ENCODE data around the gene MRFAP1.

GRCh38 chr4:6639137-6639680 is 1.3 kb upstream of the MRFAP1 start:
- TF ChIP-seq, protein P1, sequence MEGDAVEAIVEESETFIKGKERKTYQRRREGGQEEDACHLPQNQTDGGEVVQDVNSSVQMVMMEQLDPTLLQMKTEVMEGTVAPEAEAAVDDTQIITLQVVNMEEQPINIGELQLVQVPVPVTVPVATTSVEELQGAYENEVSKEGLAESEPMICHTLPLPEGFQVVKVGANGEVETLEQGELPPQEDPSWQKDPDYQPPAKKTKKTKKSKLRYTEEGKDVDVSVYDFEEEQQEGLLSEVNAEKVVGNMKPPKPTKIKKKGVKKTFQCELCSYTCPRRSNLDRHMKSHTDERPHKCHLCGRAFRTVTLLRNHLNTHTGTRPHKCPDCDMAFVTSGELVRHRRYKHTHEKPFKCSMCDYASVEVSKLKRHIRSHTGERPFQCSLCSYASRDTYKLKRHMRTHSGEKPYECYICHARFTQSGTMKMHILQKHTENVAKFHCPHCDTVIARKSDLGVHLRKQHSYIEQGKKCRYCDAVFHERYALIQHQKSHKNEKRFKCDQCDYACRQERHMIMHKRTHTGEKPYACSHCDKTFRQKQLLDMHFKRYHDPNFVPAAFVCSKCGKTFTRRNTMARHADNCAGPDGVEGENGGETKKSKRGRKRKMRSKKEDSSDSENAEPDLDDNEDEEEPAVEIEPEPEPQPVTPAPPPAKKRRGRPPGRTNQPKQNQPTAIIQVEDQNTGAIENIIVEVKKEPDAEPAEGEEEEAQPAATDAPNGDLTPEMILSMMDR (IDR thresholded peaks at IDR 0.05; ENCODE audit: poor library complexity): no peak
- no peak for TF ChIP-seq EZH2 (IDR thresholded peaks at IDR 0.05; ENCODE audit: borderline replicate concordance)
